ACHN (cell line): ENCODE results near the gene TWF1.
"Not testable (repeated sequence)": the region's sequence is repeated elsewhere in the genome, so short reads cannot be mapped to it uniquely, and the experiment has no call there.

ENCODE experiments used
- DNase-seq: peaks from one replicate; pipeline ENCODE4 v3.0.0-alpha.2; 2015
- in situ Hi-C: cut with HindIII; loops from 2 replicates; pipeline ENCODE4 v1.10.0; 2017; ENCODE audit warnings: low sequenced_read_pairs, low pct_ligation_motif_present, low pct_unique_long_range_greater_than_20kb

The TWF1 gene

DNA sequence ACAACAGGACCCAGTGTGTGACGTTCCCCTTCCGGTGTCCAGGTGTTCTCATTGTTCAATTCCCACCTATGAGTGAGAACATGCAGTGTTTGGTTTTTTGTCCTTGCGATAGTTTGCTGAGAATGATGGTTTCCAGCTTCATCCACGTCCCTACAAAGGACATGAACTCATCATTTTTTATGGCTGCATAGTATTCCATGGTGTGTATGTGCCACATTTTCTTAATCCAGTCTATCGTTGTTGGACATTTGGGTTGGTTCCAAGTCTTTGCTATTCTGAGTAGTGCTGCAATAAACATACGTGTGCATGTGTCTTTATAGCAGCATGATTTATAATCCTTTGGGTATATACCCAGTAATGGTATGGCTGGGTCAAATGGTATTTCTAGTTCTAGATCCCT lies 54.8 kb downstream of the TWF1 start:
- DNase-seq, in situ Hi-C loops: not testable (repeated sequence)

GRCh38 chr12:43750814-43751213 lies 55.3 kb downstream of the TWF1 start:
- no peak for DNase-seq
- in situ Hi-C loops = no loop called here

DNA sequence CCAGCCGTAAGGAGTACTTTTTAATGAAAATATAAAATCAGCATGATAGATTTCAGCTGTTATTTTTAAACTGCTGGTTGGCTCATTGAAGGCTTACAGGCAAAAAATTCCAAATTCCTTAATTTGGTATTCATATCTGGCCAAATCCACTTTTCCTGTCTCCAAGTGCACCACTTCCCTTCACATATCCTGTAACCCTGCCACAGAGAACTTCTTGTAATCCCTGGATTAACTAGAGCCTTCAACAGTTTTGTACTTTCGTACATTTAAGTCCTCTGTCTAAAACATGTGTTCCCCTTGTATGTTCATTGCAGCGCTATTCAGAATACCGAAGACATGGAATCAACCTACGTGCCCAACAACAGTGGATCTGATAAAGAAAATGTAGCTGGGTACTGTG lies 57.1 kb downstream of the TWF1 start:
- no peak for DNase-seq
- in situ Hi-C loops = no loop called here

GRCh38 chr12:43744826-43745225 lies 61.3 kb downstream of the TWF1 start:
- no peak for DNase-seq
- in situ Hi-C loops = no loop called here
